ENCODE data around the gene MICALL2.
"Not testable (repeated sequence)": the region's sequence is repeated elsewhere in the genome, so short reads cannot be mapped to it uniquely, and the experiment has no call there.

MICALL2 gene

DNA sequence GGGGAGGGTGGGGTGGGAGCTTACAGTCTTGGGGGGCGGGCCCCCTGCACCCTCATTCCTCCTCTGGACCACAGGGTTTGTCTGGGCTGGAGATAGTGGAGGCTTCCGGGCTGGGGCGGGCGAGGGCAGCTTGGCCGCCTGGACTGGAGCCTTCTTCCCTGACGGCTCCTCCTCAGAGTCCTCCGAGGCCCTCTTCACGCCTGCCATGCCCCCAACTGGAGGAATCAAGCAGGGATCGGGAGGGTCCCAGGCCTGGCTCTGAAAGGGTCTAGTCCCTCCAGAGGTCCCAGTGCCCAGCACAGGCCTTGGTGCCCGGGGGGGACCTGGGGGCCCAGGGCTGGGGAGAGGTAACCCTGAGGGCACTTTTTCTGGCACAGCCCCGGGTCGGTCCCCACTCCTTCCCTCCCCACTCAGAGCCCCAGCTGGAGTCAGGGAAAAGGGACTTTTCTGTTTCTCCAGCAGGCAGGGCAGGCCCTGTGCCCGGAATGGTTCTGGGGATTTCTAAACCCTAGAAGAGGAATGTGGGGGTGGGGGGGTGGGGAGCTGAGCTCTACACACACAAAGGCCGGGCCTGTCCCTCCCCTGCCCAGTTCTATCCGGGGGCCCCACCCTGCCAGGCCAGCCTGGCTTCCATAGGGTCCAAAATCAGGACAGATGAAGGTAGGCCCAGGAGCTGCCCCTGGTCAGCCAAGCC is 11.6 kb downstream of the MICALL2 start:
- 79 to 87% methylated on average over 9 to 11 of the region's 15 CpGs for WGBS, 2 experiments (ENCODE audit: insufficient coverage in 2 of 2)
- Histone ChIP-seq H3K4me3 (ENCODE audit: extremely low read depth, insufficient read depth, low read length, poor library complexity, severe bottlenecking) (no peak overlapping the region), H3K36me3 (ENCODE audit: control insufficient read depth, insufficient read depth, low read length) (peaks cover 5% of the 10 kb centered on the region), H3K4me1 (ENCODE audit: control insufficient read depth, insufficient read depth, low read length, poor library complexity, severe bottlenecking) (peaks cover 16% of the 10 kb centered on the region), H3K27ac (ENCODE audit: low read depth, low read length, severe bottlenecking) (no peak overlapping the region), H3K9me3 (ENCODE audit: control insufficient read depth, low read length) (no peaks in the 10 kb centered on the region)

DNA sequence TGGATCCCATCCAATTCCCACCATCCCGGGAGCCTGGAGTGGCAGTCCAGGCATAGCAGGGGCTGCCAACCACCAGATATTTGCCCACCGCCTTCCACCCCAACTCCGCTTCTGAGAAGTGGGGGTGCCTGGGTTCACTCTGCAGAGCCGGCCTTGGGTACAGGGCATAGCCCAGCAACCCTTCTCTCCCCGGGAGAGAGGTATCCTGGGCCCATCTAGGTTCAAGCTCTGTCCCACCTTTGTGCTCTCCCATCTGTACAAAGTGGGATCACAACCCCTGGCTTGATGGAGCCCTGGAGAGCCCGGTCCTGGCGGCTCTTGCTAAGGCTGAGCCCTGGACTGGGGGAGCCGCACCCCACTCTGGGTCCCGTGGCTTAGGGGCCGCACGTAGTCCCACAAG is 12.2 kb downstream of the MICALL2 start:
- Histone ChIP-seq H3K27ac (ENCODE audit: low read depth, low read length, severe bottlenecking) (no peak overlapping the region), H3K4me3 (ENCODE audit: extremely low read depth, insufficient read depth, low read length, poor library complexity, severe bottlenecking) (no peak overlapping the region), H3K36me3 (ENCODE audit: control insufficient read depth, insufficient read depth, low read length) (peaks cover 6% of the 10 kb centered on the region), H3K4me1 (ENCODE audit: control insufficient read depth, insufficient read depth, low read length, poor library complexity, severe bottlenecking) (peaks cover 10% of the 10 kb centered on the region), H3K9me3 (ENCODE audit: control insufficient read depth, low read length) (no peaks in the 10 kb centered on the region)
- WGBS, 2 experiments (ENCODE audit: insufficient coverage in 2 of 2), result 98 to 100% methylated on average over 5 to 9 of the region's 11 CpGs

DNA sequence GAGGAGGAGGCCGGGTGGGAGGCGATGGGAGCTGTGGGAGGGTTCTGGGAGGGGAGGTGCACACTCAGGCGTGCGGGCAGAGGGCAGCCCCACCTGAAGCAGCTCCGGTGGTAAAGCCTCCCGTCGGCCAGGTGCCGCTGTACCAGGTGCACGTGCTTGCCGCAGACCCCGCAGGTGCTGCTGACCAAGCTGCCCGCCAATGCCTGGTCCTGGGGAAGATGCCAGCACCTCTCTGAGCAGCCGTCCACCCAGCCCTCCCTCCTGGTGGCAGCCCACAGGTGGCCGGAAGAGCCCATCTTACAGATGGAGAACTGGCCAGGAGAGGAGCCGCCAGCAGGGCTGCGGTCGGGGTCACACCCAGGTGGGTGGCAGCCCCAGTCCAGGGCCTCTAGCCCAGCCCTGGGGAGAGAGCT is 12.6 kb downstream of the MICALL2 start:
- Histone ChIP-seq H3K4me1 (ENCODE audit: control insufficient read depth, insufficient read depth, low read length, poor library complexity, severe bottlenecking) (peaks cover 6% of the 10 kb centered on the region), H3K9me3 (ENCODE audit: control insufficient read depth, low read length) (no peaks in the 10 kb centered on the region), H3K4me3 (ENCODE audit: extremely low read depth, insufficient read depth, low read length, poor library complexity, severe bottlenecking) (no peak overlapping the region), H3K36me3 (ENCODE audit: control insufficient read depth, insufficient read depth, low read length) (peaks cover 11% of the 10 kb centered on the region), H3K27ac (ENCODE audit: low read depth, low read length, severe bottlenecking) (no peak overlapping the region)
- 72 to 84% methylated on average over 13 to 17 of the region's 17 CpGs for WGBS, 2 experiments (ENCODE audit: insufficient coverage in 2 of 2)

DNA sequence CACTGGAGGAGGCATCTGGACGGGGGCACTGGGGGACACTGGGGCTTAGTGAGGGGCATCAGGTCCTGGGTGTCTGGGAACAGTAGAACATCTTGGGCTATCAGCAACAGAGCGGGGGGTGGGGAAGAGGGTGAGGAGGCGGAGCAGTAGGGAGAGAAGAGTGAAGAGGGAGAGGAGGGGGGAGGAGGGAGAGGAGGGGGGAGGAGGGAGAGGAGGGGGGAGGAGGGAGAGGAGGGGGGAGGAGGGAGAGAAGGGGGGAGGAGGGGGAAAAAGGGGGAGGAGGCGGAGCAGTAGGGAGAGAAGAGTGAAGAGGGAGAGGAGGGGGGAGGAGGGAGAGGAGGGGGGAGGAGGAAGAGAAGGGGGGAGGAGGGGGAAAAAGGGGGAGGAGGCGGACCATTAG is 13.2 kb downstream of the MICALL2 start:
- peaks cover 11% of the 10 kb centered on the region for H3K36me3 ChIP-seq (ENCODE audit: control insufficient read depth, insufficient read depth, low read length)
- WGBS, 2 experiments (ENCODE audit: insufficient coverage in 2 of 2), result 88 to 100% methylated on average over 1 to 2 of the region's 5 CpGs
- H3K9me3 ChIP-seq (ENCODE audit: control insufficient read depth, low read length); H3K4me3 ChIP-seq (ENCODE audit: extremely low read depth, insufficient read depth, low read length, poor library complexity, severe bottlenecking); H3K27ac ChIP-seq (ENCODE audit: low read depth, low read length, severe bottlenecking); H3K4me1 ChIP-seq (ENCODE audit: control insufficient read depth, insufficient read depth, low read length, poor library complexity, severe bottlenecking): not testable (repeated sequence)

DNA sequence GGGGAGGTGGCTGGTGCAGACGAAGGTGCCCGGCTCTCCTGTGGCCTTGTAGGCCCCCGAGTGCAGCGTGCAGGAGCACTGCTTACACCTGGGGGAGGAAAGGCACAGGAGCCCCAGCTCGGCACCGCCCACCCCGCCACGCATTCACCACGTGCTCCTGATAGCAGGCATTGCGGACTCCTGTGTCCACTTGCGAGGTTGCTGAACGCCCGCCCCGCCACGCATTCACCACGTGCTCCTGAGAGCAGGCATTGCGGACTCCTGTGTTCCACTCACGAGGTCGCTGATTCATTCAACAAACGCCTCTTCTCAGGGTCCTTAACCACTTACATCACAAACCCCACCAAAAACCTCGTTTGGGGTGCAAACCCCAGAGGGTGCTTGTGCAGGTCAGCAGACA is 13.9 kb downstream of the MICALL2 start:
- Histone ChIP-seq H3K4me1 (ENCODE audit: control insufficient read depth, insufficient read depth, low read length, poor library complexity, severe bottlenecking) (peaks cover 2% of the 10 kb centered on the region), H3K4me3 (ENCODE audit: extremely low read depth, insufficient read depth, low read length, poor library complexity, severe bottlenecking) (no peak overlapping the region), H3K27ac (ENCODE audit: low read depth, low read length, severe bottlenecking) (no peak overlapping the region), H3K36me3 (ENCODE audit: control insufficient read depth, insufficient read depth, low read length) (peaks cover 17% of the 10 kb centered on the region), H3K9me3 (ENCODE audit: control insufficient read depth, low read length) (no peaks in the 10 kb centered on the region)
- 95 to 96% methylated on average over 19 to 21 of the region's 21 CpGs for WGBS, 2 experiments (ENCODE audit: insufficient coverage in 2 of 2)

DNA sequence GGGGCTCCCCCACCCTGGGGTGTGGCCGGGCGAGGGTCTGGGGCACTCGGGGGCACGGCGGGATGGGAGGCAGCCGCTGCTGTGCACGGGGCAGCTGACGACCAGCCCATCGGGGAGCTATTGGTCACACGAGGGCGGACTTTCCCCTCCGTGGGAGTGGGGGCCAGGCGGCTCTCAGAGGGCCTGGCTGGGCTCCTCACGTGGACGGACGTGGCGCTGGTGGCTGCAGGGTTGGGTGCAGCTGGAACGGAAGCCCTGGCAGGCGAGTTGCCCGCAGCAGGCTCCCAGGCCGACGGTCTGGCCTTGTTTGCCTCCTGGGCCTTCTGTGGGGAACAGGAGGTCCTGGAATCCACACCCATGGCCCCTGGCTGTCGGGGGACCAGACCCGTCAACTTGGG is 14.3 kb downstream of the MICALL2 start:
- Histone ChIP-seq H3K4me3 (ENCODE audit: extremely low read depth, insufficient read depth, low read length, poor library complexity, severe bottlenecking) (no peak overlapping the region), H3K27ac (ENCODE audit: low read depth, low read length, severe bottlenecking) (no peak overlapping the region), H3K9me3 (ENCODE audit: control insufficient read depth, low read length) (no peaks in the 10 kb centered on the region), H3K4me1 (ENCODE audit: control insufficient read depth, insufficient read depth, low read length, poor library complexity, severe bottlenecking) (no peaks in the 10 kb centered on the region), H3K36me3 (ENCODE audit: control insufficient read depth, insufficient read depth, low read length) (peaks cover 19% of the 10 kb centered on the region)
- WGBS, 2 experiments (ENCODE audit: insufficient coverage in 2 of 2), result 88 to 93% methylated on average over 23 to 24 of the region's 24 CpGs

DNA sequence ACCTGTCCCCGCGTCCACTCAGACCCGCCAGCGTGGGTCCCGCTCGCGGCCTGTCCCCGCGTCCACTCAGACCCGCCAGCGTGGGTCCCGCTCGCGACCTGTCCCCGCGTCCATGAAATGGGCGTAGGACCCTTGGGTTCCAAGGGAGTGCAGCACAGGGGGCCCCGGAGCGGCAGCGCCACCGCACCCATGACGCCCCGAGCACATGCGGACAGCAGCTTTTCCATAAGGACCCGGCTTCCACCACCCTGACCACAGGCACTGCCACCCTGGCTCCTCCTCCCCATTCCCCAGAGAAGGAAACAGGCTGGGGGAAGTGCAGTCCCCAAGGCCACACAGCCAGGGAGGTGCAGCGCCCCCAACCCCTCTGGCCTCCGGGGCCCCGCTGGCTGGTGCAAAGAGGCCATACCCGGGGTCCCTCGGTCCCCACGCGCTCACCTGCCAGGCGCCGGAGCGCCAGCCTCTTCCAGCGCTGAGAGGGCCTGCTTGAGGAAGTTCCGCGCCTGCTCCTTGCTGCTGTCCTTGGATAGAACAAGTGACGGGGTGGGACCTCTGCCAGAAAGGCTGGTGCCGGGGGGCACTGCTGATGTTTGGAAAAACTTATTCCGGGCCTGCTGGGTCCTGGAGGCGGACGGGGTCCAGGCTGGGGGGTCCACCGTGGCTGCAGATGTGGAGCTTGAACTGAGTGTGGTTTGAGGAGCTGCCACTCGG is 14.9 kb downstream of the MICALL2 start:
- no peaks in the 10 kb centered on the region for H3K9me3 ChIP-seq (ENCODE audit: control insufficient read depth, low read length)
- WGBS, 2 experiments (ENCODE audit: insufficient coverage in 2 of 2), result 93 to 95% methylated on average over 35 to 40 of the region's 45 CpGs
- H3K36me3 ChIP-seq (ENCODE audit: control insufficient read depth, insufficient read depth, low read length), result peaks cover 22% of the 10 kb centered on the region
- H3K27ac ChIP-seq (ENCODE audit: low read depth, low read length, severe bottlenecking), result no peak overlapping the region
- H3K4me1 ChIP-seq (ENCODE audit: control insufficient read depth, insufficient read depth, low read length, poor library complexity, severe bottlenecking), result no peaks in the 10 kb centered on the region
- H3K4me3 ChIP-seq (ENCODE audit: extremely low read depth, insufficient read depth, low read length, poor library complexity, severe bottlenecking), result no peak overlapping the region

DNA sequence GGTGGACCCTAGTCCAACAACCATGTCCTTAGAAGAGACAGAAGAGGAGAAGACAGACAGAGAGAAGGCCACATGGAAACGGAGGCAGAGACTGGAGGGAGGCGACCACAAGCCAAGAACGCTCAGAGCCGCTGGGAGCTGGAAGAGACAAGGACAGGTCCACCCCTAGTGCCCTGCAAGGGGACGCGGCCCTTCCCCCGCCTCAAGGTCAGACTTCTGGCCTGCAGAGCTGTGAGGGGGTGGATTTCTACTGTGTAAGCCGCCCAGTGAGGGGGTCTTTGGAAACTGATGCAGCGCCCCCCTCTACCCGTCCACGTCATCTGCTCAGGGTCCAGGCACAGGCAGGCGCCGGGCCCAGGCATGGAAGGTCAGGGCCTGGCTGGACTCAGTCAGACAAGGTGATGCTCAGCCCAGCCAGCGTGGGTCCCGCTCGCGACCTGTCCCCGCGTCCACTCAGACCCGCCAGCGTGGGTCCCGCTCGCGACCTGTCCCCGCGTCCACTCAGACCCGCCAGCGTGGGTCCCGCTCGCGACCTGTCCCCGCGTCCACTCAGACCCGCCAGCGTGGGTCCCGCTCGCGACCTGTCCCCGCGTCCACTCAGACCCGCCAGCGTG is 15.6 kb downstream of the MICALL2 start:
- H3K27ac ChIP-seq (ENCODE audit: low read depth, low read length, severe bottlenecking); H3K4me1 ChIP-seq (ENCODE audit: control insufficient read depth, insufficient read depth, low read length, poor library complexity, severe bottlenecking); H3K9me3 ChIP-seq (ENCODE audit: control insufficient read depth, low read length); H3K4me3 ChIP-seq (ENCODE audit: extremely low read depth, insufficient read depth, low read length, poor library complexity, severe bottlenecking): not testable (repeated sequence)
- 91 to 95% methylated on average over 13 to 14 of the region's 42 CpGs for WGBS, 2 experiments (ENCODE audit: insufficient coverage in 2 of 2)
- H3K36me3 ChIP-seq (ENCODE audit: control insufficient read depth, insufficient read depth, low read length), result peaks cover 19% of the 10 kb centered on the region

DNA sequence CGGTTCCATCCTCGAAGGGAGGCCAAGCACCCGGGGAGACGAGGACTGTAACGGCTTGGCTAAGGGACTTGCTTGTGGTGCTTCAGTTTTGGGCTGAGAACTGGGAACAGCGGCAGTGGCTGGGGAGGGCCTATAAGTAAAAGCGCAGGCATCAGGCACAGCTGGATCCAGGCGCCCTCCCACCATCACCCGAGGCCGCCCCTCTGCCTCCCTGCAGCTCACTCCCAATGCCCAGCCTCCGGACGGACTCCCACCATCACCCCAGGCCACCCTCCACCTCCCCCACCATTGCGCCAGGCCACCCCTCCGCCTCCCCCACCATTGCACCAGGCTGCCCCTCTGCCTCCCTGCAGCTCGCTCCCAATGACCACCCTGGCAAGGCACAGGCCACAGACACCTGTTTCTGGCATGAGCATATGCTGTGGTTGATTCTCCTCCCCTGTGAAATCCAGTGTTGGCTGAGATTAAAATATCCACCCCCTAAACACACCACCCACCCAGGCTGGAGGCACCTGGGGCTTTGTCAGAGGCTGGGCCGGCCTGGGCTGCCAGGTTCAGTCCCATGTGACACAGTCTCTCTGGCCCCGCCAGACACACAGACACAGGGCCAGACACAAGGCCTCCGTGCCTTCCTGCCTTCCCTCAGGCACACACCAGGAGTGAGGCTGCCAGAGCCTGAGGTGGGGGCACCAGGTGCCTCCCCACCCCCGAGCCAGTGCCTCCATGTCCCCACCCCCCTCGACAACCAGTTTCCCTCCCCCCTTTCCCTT is 16.7 kb downstream of the MICALL2 start:
- no peaks in the 10 kb centered on the region for H3K9me3 ChIP-seq (ENCODE audit: control insufficient read depth, low read length)
- H3K27ac ChIP-seq (ENCODE audit: low read depth, low read length, severe bottlenecking), result no peak overlapping the region
- peaks cover 27% of the 10 kb centered on the region for H3K36me3 ChIP-seq (ENCODE audit: control insufficient read depth, insufficient read depth, low read length)
- H3K4me1 ChIP-seq (ENCODE audit: control insufficient read depth, insufficient read depth, low read length, poor library complexity, severe bottlenecking), result no peaks in the 10 kb centered on the region
- 95% methylated on average over 4 to 16 of the region's 20 CpGs for WGBS, 2 experiments (ENCODE audit: insufficient coverage in 2 of 2)
- no peak overlapping the region for H3K4me3 ChIP-seq (ENCODE audit: extremely low read depth, insufficient read depth, low read length, poor library complexity, severe bottlenecking)

DNA sequence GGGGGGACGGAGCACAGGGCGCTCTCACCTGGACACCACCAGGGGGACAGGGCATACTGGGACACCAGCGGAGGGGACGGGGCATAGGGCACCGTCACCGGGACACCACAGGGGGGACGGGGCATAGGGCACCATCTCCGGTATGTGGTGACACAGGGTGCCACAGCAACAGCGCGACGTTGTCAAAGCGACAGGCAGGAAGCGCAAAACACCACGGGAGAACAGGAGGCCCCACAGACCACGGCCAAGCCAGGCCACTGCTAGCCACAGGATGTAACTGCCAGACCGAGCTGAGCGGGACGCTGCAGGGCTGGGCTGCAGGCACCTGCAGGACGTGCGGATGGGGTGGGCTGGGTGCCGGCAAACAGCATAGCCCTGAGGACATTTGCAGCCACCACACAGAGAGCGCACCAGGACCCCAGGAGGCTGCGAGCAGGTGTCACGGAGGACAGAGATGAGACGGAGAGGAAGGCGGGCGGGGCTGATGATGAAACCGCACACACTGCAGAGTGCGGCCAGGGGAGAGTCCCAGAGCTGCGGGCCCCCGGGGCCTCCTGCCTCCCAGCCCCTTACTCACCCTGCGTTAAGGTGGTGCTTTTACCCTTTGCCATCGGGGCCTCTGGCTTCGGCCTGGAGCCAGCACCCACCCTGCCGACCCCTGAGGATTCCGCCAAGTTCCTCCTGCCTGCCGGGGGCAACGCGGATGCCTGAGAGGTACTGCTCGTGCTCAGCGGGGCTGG is 17.5 kb downstream of the MICALL2 start:
- Histone ChIP-seq H3K4me3 (ENCODE audit: extremely low read depth, insufficient read depth, low read length, poor library complexity, severe bottlenecking) (no peak overlapping the region), H3K36me3 (ENCODE audit: control insufficient read depth, insufficient read depth, low read length) (peaks cover 27% of the 10 kb centered on the region), H3K9me3 (ENCODE audit: control insufficient read depth, low read length) (no peaks in the 10 kb centered on the region), H3K27ac (ENCODE audit: low read depth, low read length, severe bottlenecking) (no peak overlapping the region), H3K4me1 (ENCODE audit: control insufficient read depth, insufficient read depth, low read length, poor library complexity, severe bottlenecking) (no peaks in the 10 kb centered on the region)
- 92 to 95% methylated on average over 37 to 41 of the region's 41 CpGs for WGBS, 2 experiments (ENCODE audit: insufficient coverage in 2 of 2)

Data from mesodermal cell (in vitro differentiated cells).